CD14-positive monocyte (primary cell): ENCODE measurements around the gene ZNF648. TPM values are rescaled to one million over a fixed set of nuclear protein-coding genes. Genes with fewer than 3 reads are reported as not detected.
"Not testable (repeated sequence)": the region's sequence is repeated elsewhere in the genome, so short reads cannot be mapped to it uniquely, and the experiment has no call there.

Source experiments
- DNase-seq, 3 donors: peaks; one replicate each; pipeline ENCODE4 v3.0.0-alpha.2; 2011 to 2022
- H2AFZ ChIP-seq: 2 replicates; pipeline ENCODE4 v1.6.0; 2012; ENCODE audit warnings: mild to moderate bottlenecking, low read depth, low read length, inconsistent platforms; ENCODE audit not compliant: insufficient read depth, poor library complexity, severe bottlenecking
- H3K27ac ChIP-seq, 2 donors: 1 replicate in 1 of 2; 2 replicates in 1 of 2; pipeline ENCODE4 v1.5.1; 2012 to 2013; ENCODE audit warnings: low read length in 2 of 2, control low read depth in 1 of 2, inconsistent platforms in 1 of 2, low read depth in 1 of 2, mild to moderate bottlenecking in 1 of 2
- H3K27me3 ChIP-seq, 2 donors: one replicate each; pipeline versions ENCODE4 v1.6.0 to v1.6.1; 2011 to 2013; ENCODE audit warnings: low read length in 2 of 2; ENCODE audit not compliant: control insufficient read depth in 2 of 2, insufficient read depth in 2 of 2
- H3K36me3 ChIP-seq, 2 donors: replicated peaks in 1 of 2; 1 replicate in 1 of 2; 2 replicates in 1 of 2; pipeline versions ENCODE4 v1.5.1 to v1.6.1; 2012 to 2013; ENCODE audit warnings: low read length in 2 of 2, control low read depth in 1 of 2, inconsistent platforms in 1 of 2, mild to moderate bottlenecking in 1 of 2; ENCODE audit not compliant: insufficient read depth in 2 of 2, control insufficient read depth in 1 of 2
- H3K4me1 ChIP-seq, 2 donors: 1 replicate in 1 of 2; 2 replicates in 1 of 2; pipeline versions ENCODE4 v1.5.1 to v1.6.1; 2012 to 2013; ENCODE audit warnings: low read length in 2 of 2, control low read depth in 1 of 2, inconsistent platforms in 1 of 2, mild to moderate bottlenecking in 1 of 2, moderate library complexity in 1 of 2; ENCODE audit not compliant: insufficient read depth in 2 of 2, control insufficient read depth in 1 of 2
- H3K4me2 ChIP-seq: replicated peaks from 2 replicates; pipeline ENCODE3; 2012; ENCODE audit warnings: low read length, moderate library complexity, mild to moderate bottlenecking; ENCODE audit not compliant: poor library complexity, severe bottlenecking; ENCODE audit errors: extremely low read depth
- H3K4me3 ChIP-seq, 3 experiments: fragments of 200-600 bp in 1 of 3; sonication (generic) in 1 of 3; replicated peaks in 1 of 3; 1 replicate in 2 of 3; 2 replicates in 1 of 3; pipeline ENCODE4 v1.5.1; 2011 to 2013; ENCODE audit warnings: low read length in 3 of 3, mild to moderate bottlenecking in 3 of 3, control low read depth in 2 of 3, low read depth in 2 of 3, inconsistent platforms in 1 of 3, moderate library complexity in 1 of 3
- H3K79me2 ChIP-seq: 2 replicates; pipeline ENCODE4 v1.6.0; 2012; ENCODE audit warnings: mild to moderate bottlenecking, control low read depth, inconsistent platforms, low read length, moderate library complexity; ENCODE audit not compliant: insufficient read depth
- H3K9ac ChIP-seq: 2 replicates; pipeline ENCODE4 v1.6.0; 2017; ENCODE audit warnings: low read length, mild to moderate bottlenecking; ENCODE audit not compliant: insufficient read depth, poor library complexity, severe bottlenecking
- H3K9me3 ChIP-seq, 2 donors: replicated peaks in 1 of 2; 1 replicate in 1 of 2; 2 replicates in 1 of 2; pipeline versions ENCODE4 v1.5.1 to v1.6.1; 2012 to 2013; ENCODE audit warnings: low read length in 2 of 2, control low read depth in 1 of 2; ENCODE audit not compliant: control insufficient read depth in 1 of 2, insufficient read depth in 1 of 2
- H4K20me1 ChIP-seq: 2 replicates; pipeline ENCODE4 v1.6.0; 2012; ENCODE audit warnings: mild to moderate bottlenecking, low read length, control low read depth, moderate library complexity; ENCODE audit not compliant: insufficient read depth
- H3K27ac Mint-ChIP-seq, 7 donors: one replicate each; pipeline ENCODE4 v1.8.0; 2020; ENCODE audit warnings: mild to moderate bottlenecking in 7 of 7, mixed read lengths in 7 of 7, moderate library complexity in 6 of 7, inconsistent platforms in 2 of 7
- H3K27me3 Mint-ChIP-seq, 3 donors: one replicate each; pipeline ENCODE4 v1.8.0; 2021 to 2022; ENCODE audit warnings: low read depth in 3 of 3, mild to moderate bottlenecking in 3 of 3, mixed read lengths in 3 of 3, moderate library complexity in 3 of 3, inconsistent platforms in 1 of 3
- H3K36me3 Mint-ChIP-seq, 2 donors: one replicate each; pipeline ENCODE4 v1.8.0; 2020; ENCODE audit warnings: mixed read lengths in 2 of 2, inconsistent platforms in 1 of 2, mild to moderate bottlenecking in 1 of 2
- H3K4me1 Mint-ChIP-seq: one replicate; pipeline ENCODE4 v1.8.0; 2020; ENCODE audit warnings: mild to moderate bottlenecking, mixed read lengths
- H3K4me3 Mint-ChIP-seq, 2 donors: one replicate each; pipeline ENCODE4 v1.8.0; 2020; ENCODE audit warnings: mild to moderate bottlenecking in 2 of 2, mixed read lengths in 2 of 2, moderate library complexity in 1 of 2
- H3K9me3 Mint-ChIP-seq, 7 donors: one replicate each; pipeline ENCODE4 v1.8.0; 2020 to 2022; ENCODE audit warnings: mixed read lengths in 7 of 7, mild to moderate bottlenecking in 6 of 7, moderate library complexity in 6 of 7, inconsistent platforms in 2 of 7
- WGBS: methylation state at CpG from one replicate; pipeline ENCODE4 v1.1.5; 2013; ENCODE audit warnings: missing lambda C conversion rate; ENCODE audit not compliant: insufficient coverage; 5-methylcytosine and 5-hydroxymethylcytosine counted together
- intact Hi-C, 2 donors: fragments of 100-400 bp; cut with micrococcal nuclease; formaldehyde crosslinking; loops; one replicate each; pipeline versions ENCODE4 v1.15.0 to v1.15.1; 2023
- polyA plus RNA-seq, 3 donors: library from polyadenylated mRNA; depleted of rRNA in 1 of 3; unstranded in 2 of 3; stranded (reverse) in 1 of 3; fragments of 300-500 nt in 2 of 3; fragments of >200 nt in 1 of 3; fragmentation: Illumina TruSeq in 2 of 3; gene quantifications; 1 replicate in 2 of 3; 2 replicates in 1 of 3; pipeline ENCODE4 v1.2.3, GENCODE V29; 2012 to 2021
- TF ChIP-seq, protein P1 (sequence below): fragments of 200-600 bp; IDR thresholded peaks from one replicate; pipeline ENCODE4 v1.8.0; 2022; ENCODE audit warnings: antibody characterized with exemption, mild to moderate bottlenecking

The ZNF648 gene
- polyA plus RNA-seq, 3 donors: not detected

DNA sequence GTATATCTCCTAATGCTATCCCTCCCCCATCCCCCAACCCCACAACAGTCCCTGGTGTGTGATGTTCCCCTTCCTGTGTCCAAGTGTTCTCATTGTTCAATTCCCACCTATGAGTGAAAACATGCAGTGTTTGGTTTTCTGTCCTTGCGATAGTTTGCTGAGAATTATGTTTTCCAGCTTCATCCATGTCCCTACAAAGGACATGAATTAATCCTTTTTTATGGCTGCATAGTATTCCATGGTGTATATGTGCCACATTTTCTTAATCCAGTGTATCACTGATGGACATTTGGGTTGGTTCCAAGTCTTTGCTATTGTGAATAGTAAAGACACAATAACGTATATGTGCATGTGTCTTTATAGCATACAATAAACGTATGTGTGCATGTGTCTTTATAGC is 56.1 kb downstream of the ZNF648 start:
- 100% methylated on average over 2 of the region's 3 CpGs for WGBS
- H2AFZ ChIP-seq, H3K4me3 Mint-ChIP-seq, H3K27me3 Mint-ChIP-seq, H3K36me3 Mint-ChIP-seq, H3K27me3 ChIP-seq, H3K27ac ChIP-seq, H4K20me1 ChIP-seq, H3K4me2 ChIP-seq, H3K79me2 ChIP-seq, H3K36me3 ChIP-seq, H3K9ac ChIP-seq, H3K4me1 ChIP-seq, H3K4me3 ChIP-seq, intact Hi-C loops, H3K4me1 Mint-ChIP-seq, DNase-seq, H3K27ac Mint-ChIP-seq: not testable (repeated sequence)
- H3K9me3 Mint-ChIP-seq: peaks cover 5 to 19% (median 12%) of the 10 kb centered on the region in 7 donors
- H3K9me3 ChIP-seq: peaks cover 0 to 12% of the 10 kb centered on the region in 2 donors

DNA sequence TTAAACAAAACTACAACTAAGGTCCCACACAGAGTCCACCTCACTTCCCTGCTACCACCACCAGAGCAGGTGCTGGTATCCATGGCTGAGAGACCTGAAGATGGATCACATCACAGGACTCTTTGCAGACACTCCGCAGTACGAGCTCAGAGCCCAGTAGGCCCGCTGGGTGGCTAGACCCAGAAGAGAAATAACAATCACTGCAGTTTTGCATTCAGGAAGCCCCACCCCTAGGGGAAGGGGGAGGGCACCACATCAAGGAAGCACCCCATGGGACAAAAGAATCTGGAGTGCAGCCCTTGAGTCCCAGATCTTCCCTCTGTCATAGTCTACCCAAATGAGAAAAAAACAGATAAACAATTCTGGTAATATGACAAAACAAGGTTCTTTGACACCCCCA is 56.9 kb downstream of the ZNF648 start:
- H3K9me3 Mint-ChIP-seq: peaks cover 1 to 15% (median 8%) of the 10 kb centered on the region in 7 donors
- Histone ChIP-seq H3K4me1 (no peaks in the 10 kb centered on the region), H3K4me2 (no peak overlapping the region), H3K9ac (no peak overlapping the region), H3K27me3 (no peaks in the 10 kb centered on the region), H3K4me3 (no peak overlapping the region), H3K27ac (no peak overlapping the region), H4K20me1 (no peaks in the 10 kb centered on the region), H3K36me3 (no peaks in the 10 kb centered on the region), H3K79me2 (no peaks in the 10 kb centered on the region), H3K9me3 (peaks cover 0 to 8% of the 10 kb centered on the region in 2 donors), H2AFZ (no peak overlapping the region)
- no peak overlapping the region for H3K27ac Mint-ChIP-seq
- no peak overlapping the region for H3K4me3 Mint-ChIP-seq
- H3K27me3 Mint-ChIP-seq: peaks cover 2 to 7% (median 3%) of the 10 kb centered on the region in 3 donors
- H3K4me1 Mint-ChIP-seq: no peaks in the 10 kb centered on the region
- H3K36me3 Mint-ChIP-seq: no peaks in the 10 kb centered on the region
- TF ChIP-seq, protein P1, sequence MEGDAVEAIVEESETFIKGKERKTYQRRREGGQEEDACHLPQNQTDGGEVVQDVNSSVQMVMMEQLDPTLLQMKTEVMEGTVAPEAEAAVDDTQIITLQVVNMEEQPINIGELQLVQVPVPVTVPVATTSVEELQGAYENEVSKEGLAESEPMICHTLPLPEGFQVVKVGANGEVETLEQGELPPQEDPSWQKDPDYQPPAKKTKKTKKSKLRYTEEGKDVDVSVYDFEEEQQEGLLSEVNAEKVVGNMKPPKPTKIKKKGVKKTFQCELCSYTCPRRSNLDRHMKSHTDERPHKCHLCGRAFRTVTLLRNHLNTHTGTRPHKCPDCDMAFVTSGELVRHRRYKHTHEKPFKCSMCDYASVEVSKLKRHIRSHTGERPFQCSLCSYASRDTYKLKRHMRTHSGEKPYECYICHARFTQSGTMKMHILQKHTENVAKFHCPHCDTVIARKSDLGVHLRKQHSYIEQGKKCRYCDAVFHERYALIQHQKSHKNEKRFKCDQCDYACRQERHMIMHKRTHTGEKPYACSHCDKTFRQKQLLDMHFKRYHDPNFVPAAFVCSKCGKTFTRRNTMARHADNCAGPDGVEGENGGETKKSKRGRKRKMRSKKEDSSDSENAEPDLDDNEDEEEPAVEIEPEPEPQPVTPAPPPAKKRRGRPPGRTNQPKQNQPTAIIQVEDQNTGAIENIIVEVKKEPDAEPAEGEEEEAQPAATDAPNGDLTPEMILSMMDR: no peak
- 100% methylated on average over 2 of the region's 3 CpGs for WGBS
- no peak for DNase-seq
- intact Hi-C loops: no loop called here
